HEK293 (cell line): ENCODE results near the gene GRIP1.
A peak's percentile ranks its signal among the peaks of the same experiment; 100 is the strongest.

Experiments used
- CTCF ChIA-PET: fragments of 350-600 bp; formaldehyde crosslinking; extraction: SDS; loops from one replicate; lab custom pipeline; 2021; ENCODE audit warnings: antibody characterized with exemption; lab: Yijun Ruan, JAX
- POLR2A ChIA-PET: fragments of 300-600 bp; formaldehyde crosslinking; extraction: SDS; loops from one replicate; lab custom pipeline; 2020; ENCODE audit warnings: antibody characterized with exemption, inconsistent platforms; lab: Yijun Ruan, JAX
- H3K27ac ChIP-seq: fragments of 200-500 bp; sonication (Bioruptor generic); 2 replicates; pipeline ENCODE4 v1.5.1; 2014; ENCODE audit warnings: low read depth, low read length, control low read depth, inconsistent platforms; ENCODE audit errors: extremely low read depth
- H3K36me3 ChIP-seq, 2 experiments: fragments of 200-500 bp in 1 of 2; sonication (Bioruptor generic) in 1 of 2; 1 replicate in 1 of 2; 2 replicates in 1 of 2; pipeline ENCODE4 v1.5.1; 2014 to 2017; ENCODE audit warnings: inconsistent platforms in 2 of 2, low read length in 2 of 2; ENCODE audit not compliant: control insufficient read depth in 2 of 2, insufficient read depth in 1 of 2
- H3K4me1 ChIP-seq: fragments of 200-500 bp; sonication (Bioruptor generic); 2 replicates; pipeline ENCODE4 v1.5.1; 2014; ENCODE audit warnings: mild to moderate bottlenecking, low read length, inconsistent platforms; ENCODE audit not compliant: control insufficient read depth, insufficient read depth
- H3K4me3 ChIP-seq: 2 replicates; pipeline ENCODE4 v1.5.1; 2011; ENCODE audit warnings: low read depth, mild to moderate bottlenecking, control low read depth, low read length, moderate library complexity
- H3K9me3 ChIP-seq: fragments of 200-500 bp; sonication (Bioruptor generic); 2 replicates; pipeline ENCODE4 v1.5.1; 2014; ENCODE audit warnings: low read depth, low read length, inconsistent platforms; ENCODE audit not compliant: control insufficient read depth, insufficient read depth
- FEZF1 ChIP-seq: fragments of 450-650 bp; formaldehyde crosslinking; IDR thresholded peaks from 2 replicates; pipeline ENCODE4 v1.5.1; 2016; ENCODE audit warnings: missing biosample characterization, missing genetic modification characterization
- GLIS1 ChIP-seq: fragments of 450-650 bp; formaldehyde crosslinking; IDR thresholded peaks from 2 replicates; pipeline ENCODE4 v1.5.1; 2016; ENCODE audit warnings: missing biosample characterization, missing genetic modification characterization
- HOXA7 ChIP-seq: sonication (generic); formaldehyde crosslinking; IDR thresholded peaks from 2 replicates; pipeline ENCODE4 v1.8.1; 2022; ENCODE audit warnings: missing genetic modification reagents, borderline replicate concordance
- MEIS1 ChIP-seq: sonication (generic); formaldehyde crosslinking; IDR thresholded peaks from 2 replicates; pipeline ENCODE4 v1.8.1; 2022; ENCODE audit warnings: missing genetic modification reagents, mild to moderate bottlenecking, borderline replicate concordance
- OSR2 ChIP-seq: fragments of 450-650 bp; formaldehyde crosslinking; IDR thresholded peaks from 2 replicates; pipeline ENCODE4 v1.5.1; 2016; ENCODE audit warnings: missing biosample characterization, missing genetic modification characterization
- SETDB1 ChIP-seq: IDR thresholded peaks from one replicate; pipeline ENCODE4 v1.6.1; 2017; ENCODE audit warnings: mild to moderate bottlenecking, low read length, moderate library complexity, mixed read lengths; ENCODE audit not compliant: insufficient read length
- SP7 ChIP-seq: fragments of 450-650 bp; formaldehyde crosslinking; IDR thresholded peaks from 2 replicates; pipeline ENCODE4 v1.5.1; 2016; ENCODE audit warnings: missing biosample characterization, missing genetic modification characterization
- ZBTB6 ChIP-seq: fragments of 450-650 bp; formaldehyde crosslinking; IDR thresholded peaks from 2 replicates; pipeline ENCODE4 v1.5.1; 2017; ENCODE audit warnings: missing biosample characterization, missing genetic modification characterization
- ZEB2 ChIP-seq: fragments of 450-650 bp; formaldehyde crosslinking; IDR thresholded peaks from 2 replicates; pipeline ENCODE4 v1.5.1; 2016; ENCODE audit warnings: missing biosample characterization, missing genetic modification characterization
- ZNF211 ChIP-seq: fragments of 450-650 bp; formaldehyde crosslinking; IDR thresholded peaks from 2 replicates; pipeline ENCODE4 v1.5.1; 2016; ENCODE audit warnings: low read depth, missing biosample characterization, missing genetic modification characterization
- ZNF280C ChIP-seq: fragments of 450-650 bp; formaldehyde crosslinking; IDR thresholded peaks from 2 replicates; pipeline ENCODE4 v1.5.1; 2016; ENCODE audit warnings: missing biosample characterization, missing genetic modification characterization
- ZNF391 ChIP-seq: fragments of 450-650 bp; formaldehyde crosslinking; IDR thresholded peaks from 2 replicates; pipeline ENCODE4 v1.5.1; 2016; ENCODE audit warnings: low read depth, missing biosample characterization, missing genetic modification characterization, borderline replicate concordance
- ZNF426 ChIP-seq: fragments of 450-650 bp; formaldehyde crosslinking; IDR thresholded peaks from 2 replicates; pipeline ENCODE4 v1.5.1; 2017; ENCODE audit warnings: missing biosample characterization, missing genetic modification characterization, mild to moderate bottlenecking, inconsistent platforms, moderate library complexity
- ZNF473 ChIP-seq: fragments of 450-650 bp; formaldehyde crosslinking; IDR thresholded peaks from 2 replicates; pipeline ENCODE4 v1.5.1; 2017; ENCODE audit warnings: missing biosample characterization, missing genetic modification characterization
- ZNF626 ChIP-seq: fragments of 450-650 bp; sonication (Bioruptor Pico); formaldehyde crosslinking; IDR thresholded peaks from 2 replicates; pipeline ENCODE4 v1.5.1; 2018; ENCODE audit warnings: missing biosample characterization, missing genetic modification characterization, inconsistent platforms
- ZNF639 ChIP-seq: fragments of 450-650 bp; formaldehyde crosslinking; IDR thresholded peaks from 2 replicates; pipeline ENCODE4 v1.5.1; 2016; ENCODE audit warnings: missing biosample characterization, missing genetic modification characterization
- ZNF654 ChIP-seq: fragments of 450-650 bp; formaldehyde crosslinking; IDR thresholded peaks from 2 replicates; pipeline ENCODE4 v1.5.1; 2016; ENCODE audit warnings: low read depth, missing biosample characterization, missing genetic modification characterization
- ZNF785 ChIP-seq: fragments of 450-650 bp; formaldehyde crosslinking; IDR thresholded peaks from 2 replicates; pipeline ENCODE4 v1.5.1; 2016; ENCODE audit warnings: missing biosample characterization, missing genetic modification characterization
- ZSCAN5A ChIP-seq: fragments of 450-650 bp; formaldehyde crosslinking; IDR thresholded peaks from 2 replicates; pipeline ENCODE4 v1.5.1; 2016; ENCODE audit warnings: missing biosample characterization, missing genetic modification characterization
- TF ChIP-seq, protein P1 (sequence below): fragments of 450-650 bp; formaldehyde crosslinking; IDR thresholded peaks from 2 replicates; pipeline ENCODE4 v1.5.1; 2016; ENCODE audit warnings: missing biosample characterization, missing genetic modification characterization
- TF ChIP-seq, protein P2 (sequence below): fragments of 450-650 bp; formaldehyde crosslinking; IDR thresholded peaks from 2 replicates; pipeline ENCODE4 v1.5.1; 2016; ENCODE audit warnings: missing biosample characterization, missing genetic modification characterization
- TF ChIP-seq, protein P3 (sequence below): fragments of 450-650 bp; formaldehyde crosslinking; IDR thresholded peaks from 2 replicates; pipeline ENCODE4 v1.5.1; 2016; ENCODE audit warnings: missing biosample characterization, missing genetic modification characterization

GRIP1 gene

GRCh38 chr12:66352197-66352596 is 326.7 kb downstream of the GRIP1 start:
- CTCF ChIA-PET = interaction anchor here (0.5 to 2.2 kb wide), 9 partner anchors 9 to 573 kb away, joined by 3 to 7 read pairs (median 4); no protein-coding TSS in a partner anchor
- no peaks in the 10 kb centered on the region for H3K4me1 ChIP-seq
- H3K36me3 ChIP-seq = peaks cover 0 to 3% of the 10 kb centered on the region in 2 experiments; a peak in 2 of 3 replicates
- no peak overlapping the region for H3K4me3 ChIP-seq
- no peak overlapping the region for H3K27ac ChIP-seq
- TF ChIP-seq ZNF280C (tag by site-specific recombination) (no peak), HOXA7 (CRISPR knock-in tag) (no peak), ZNF626 (tag by site-specific recombination) (no peak), ZBTB6 (tag by site-specific recombination) (no peak), ZNF473 (no peak), ZNF654 (peak; percentile 52), ZNF426 (tag by site-specific recombination) (no peak), ZNF639 (tag by site-specific recombination) (no peak)
- TF ChIP-seq, protein P1, sequence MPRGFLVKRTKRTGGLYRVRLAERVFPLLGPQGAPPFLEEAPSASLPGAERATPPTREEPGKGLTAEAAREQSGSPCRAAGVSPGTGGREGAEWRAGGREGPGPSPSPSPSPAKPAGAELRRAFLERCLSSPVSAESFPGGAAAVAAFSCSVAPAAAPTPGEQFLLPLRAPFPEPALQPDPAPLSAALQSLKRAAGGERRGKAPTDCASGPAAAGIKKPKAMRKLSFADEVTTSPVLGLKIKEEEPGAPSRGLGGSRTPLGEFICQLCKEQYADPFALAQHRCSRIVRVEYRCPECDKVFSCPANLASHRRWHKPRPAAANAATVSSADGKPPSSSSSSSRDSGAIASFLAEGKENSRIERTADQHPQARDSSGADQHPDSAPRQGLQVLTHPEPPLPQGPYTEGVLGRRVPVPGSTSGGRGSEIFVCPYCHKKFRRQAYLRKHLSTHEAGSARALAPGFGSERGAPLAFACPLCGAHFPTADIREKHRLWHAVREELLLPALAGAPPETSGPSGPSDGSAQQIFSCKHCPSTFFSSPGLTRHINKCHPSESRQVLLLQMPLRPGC = no peak
- TF ChIP-seq, protein P2, sequence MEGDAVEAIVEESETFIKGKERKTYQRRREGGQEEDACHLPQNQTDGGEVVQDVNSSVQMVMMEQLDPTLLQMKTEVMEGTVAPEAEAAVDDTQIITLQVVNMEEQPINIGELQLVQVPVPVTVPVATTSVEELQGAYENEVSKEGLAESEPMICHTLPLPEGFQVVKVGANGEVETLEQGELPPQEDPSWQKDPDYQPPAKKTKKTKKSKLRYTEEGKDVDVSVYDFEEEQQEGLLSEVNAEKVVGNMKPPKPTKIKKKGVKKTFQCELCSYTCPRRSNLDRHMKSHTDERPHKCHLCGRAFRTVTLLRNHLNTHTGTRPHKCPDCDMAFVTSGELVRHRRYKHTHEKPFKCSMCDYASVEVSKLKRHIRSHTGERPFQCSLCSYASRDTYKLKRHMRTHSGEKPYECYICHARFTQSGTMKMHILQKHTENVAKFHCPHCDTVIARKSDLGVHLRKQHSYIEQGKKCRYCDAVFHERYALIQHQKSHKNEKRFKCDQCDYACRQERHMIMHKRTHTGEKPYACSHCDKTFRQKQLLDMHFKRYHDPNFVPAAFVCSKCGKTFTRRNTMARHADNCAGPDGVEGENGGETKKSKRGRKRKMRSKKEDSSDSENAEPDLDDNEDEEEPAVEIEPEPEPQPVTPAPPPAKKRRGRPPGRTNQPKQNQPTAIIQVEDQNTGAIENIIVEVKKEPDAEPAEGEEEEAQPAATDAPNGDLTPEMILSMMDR (tag by site-specific recombination) = peak; percentile 68
- TF ChIP-seq, all 188 proteins: peak for 2
- POLR2A ChIA-PET = no interaction called here
- no peaks in the 10 kb centered on the region for H3K9me3 ChIP-seq

DNA sequence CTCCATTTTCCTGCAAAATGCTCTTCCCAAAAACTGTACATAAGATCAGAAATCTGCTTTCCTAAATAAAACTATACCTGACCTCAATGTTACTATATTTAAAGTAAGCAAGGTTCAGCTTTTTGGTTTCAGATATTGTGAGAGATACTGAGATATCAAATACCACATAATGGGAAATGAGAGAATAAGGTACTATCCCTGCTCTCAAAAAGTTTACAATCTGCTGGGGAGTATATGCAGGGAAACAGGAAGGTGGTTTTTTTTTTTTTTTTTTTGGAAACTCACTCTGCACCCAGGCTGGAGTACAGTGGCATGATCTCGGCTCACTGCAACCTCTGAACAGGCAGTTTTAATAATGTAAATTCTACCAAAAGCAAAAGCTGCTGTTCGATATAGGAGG is 327.6 kb downstream of the GRIP1 start:
- POLR2A ChIA-PET = no interaction called here
- no peaks in the 10 kb centered on the region for H3K9me3 ChIP-seq
- H3K4me3 ChIP-seq = no peak overlapping the region
- peaks cover 0 to 6% of the 10 kb centered on the region in 2 experiments; a peak in 2 of 3 replicates for H3K36me3 ChIP-seq
- CTCF ChIA-PET = interaction anchor here (0.6 to 1.7 kb wide), 4 partner anchors 38 to 528 kb away, joined by 3 to 4 read pairs (median 4); no protein-coding TSS in a partner anchor
- H3K4me1 ChIP-seq = no peaks in the 10 kb centered on the region
- H3K27ac ChIP-seq = no peak overlapping the region
- TF ChIP-seq ZSCAN5A (tag by site-specific recombination) = no peak
- no peak for TF ChIP-seq SP7 (tag by site-specific recombination)
- TF ChIP-seq ZEB2 (tag by site-specific recombination) = no peak
- TF ChIP-seq ZBTB6 (tag by site-specific recombination) = no peak
- TF ChIP-seq GLIS1 (tag by site-specific recombination) = no peak
- no peak for TF ChIP-seq FEZF1
- TF ChIP-seq MEIS1 (CRISPR knock-in tag) = no peak
- TF ChIP-seq ZNF785 (tag by site-specific recombination) = no peak
- TF ChIP-seq ZNF391 (tag by site-specific recombination) = no peak
- TF ChIP-seq, protein P3, sequence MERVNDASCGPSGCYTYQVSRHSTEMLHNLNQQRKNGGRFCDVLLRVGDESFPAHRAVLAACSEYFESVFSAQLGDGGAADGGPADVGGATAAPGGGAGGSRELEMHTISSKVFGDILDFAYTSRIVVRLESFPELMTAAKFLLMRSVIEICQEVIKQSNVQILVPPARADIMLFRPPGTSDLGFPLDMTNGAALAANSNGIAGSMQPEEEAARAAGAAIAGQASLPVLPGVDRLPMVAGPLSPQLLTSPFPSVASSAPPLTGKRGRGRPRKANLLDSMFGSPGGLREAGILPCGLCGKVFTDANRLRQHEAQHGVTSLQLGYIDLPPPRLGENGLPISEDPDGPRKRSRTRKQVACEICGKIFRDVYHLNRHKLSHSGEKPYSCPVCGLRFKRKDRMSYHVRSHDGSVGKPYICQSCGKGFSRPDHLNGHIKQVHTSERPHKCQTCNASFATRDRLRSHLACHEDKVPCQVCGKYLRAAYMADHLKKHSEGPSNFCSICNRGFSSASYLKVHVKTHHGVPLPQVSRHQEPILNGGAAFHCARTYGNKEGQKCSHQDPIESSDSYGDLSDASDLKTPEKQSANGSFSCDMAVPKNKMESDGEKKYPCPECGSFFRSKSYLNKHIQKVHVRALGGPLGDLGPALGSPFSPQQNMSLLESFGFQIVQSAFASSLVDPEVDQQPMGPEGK (tag by site-specific recombination) = no peak
- TF ChIP-seq OSR2 (tag by site-specific recombination) = no peak
- no peak for TF ChIP-seq SETDB1
- TF ChIP-seq ZNF211 (tag by site-specific recombination) = no peak
